Measurements from ENCODE around the gene MED12L.

DNA sequence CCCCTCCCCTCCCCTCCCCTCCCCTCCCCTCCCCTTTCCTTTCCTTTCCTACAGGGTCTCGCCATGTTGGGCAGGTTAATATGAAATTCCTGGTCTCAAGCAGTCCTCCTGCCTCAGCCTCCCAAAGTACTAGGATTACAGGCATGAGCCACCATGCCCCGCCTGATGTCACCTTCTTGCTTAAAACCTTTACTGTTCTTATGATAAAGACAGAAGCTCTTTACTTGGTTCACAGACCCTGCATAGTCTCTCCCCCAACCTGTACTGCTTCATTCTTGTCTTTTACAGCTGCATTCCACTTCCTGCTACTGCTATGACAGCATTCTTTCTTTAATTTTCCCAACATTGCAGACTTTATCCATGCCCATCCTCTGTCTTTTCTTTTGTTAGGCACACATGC lies 20.8 kb downstream of the MED12L start:
- TF ChIP-seq TAF1 (IDR thresholded peaks at IDR 0.05; ENCODE audit: low read depth) (no peak), EP300 (conservative IDR thresholded peaks at IDR 0.05; ENCODE audit: poor library complexity, severe bottlenecking) (no peak), EZH2 (IDR thresholded peaks at IDR 0.05; ENCODE audit: borderline replicate concordance, insufficient read depth, low read length, poor library complexity, severe bottlenecking) (no peak), RAD21 (conservative IDR thresholded peaks at IDR 0.05) (no peak)
- TF ChIP-seq, protein P1, sequence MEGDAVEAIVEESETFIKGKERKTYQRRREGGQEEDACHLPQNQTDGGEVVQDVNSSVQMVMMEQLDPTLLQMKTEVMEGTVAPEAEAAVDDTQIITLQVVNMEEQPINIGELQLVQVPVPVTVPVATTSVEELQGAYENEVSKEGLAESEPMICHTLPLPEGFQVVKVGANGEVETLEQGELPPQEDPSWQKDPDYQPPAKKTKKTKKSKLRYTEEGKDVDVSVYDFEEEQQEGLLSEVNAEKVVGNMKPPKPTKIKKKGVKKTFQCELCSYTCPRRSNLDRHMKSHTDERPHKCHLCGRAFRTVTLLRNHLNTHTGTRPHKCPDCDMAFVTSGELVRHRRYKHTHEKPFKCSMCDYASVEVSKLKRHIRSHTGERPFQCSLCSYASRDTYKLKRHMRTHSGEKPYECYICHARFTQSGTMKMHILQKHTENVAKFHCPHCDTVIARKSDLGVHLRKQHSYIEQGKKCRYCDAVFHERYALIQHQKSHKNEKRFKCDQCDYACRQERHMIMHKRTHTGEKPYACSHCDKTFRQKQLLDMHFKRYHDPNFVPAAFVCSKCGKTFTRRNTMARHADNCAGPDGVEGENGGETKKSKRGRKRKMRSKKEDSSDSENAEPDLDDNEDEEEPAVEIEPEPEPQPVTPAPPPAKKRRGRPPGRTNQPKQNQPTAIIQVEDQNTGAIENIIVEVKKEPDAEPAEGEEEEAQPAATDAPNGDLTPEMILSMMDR (IDR thresholded peaks at IDR 0.05; ENCODE audit: poor library complexity, severe bottlenecking), result no peak
- TF ChIP-seq, protein P2, sequence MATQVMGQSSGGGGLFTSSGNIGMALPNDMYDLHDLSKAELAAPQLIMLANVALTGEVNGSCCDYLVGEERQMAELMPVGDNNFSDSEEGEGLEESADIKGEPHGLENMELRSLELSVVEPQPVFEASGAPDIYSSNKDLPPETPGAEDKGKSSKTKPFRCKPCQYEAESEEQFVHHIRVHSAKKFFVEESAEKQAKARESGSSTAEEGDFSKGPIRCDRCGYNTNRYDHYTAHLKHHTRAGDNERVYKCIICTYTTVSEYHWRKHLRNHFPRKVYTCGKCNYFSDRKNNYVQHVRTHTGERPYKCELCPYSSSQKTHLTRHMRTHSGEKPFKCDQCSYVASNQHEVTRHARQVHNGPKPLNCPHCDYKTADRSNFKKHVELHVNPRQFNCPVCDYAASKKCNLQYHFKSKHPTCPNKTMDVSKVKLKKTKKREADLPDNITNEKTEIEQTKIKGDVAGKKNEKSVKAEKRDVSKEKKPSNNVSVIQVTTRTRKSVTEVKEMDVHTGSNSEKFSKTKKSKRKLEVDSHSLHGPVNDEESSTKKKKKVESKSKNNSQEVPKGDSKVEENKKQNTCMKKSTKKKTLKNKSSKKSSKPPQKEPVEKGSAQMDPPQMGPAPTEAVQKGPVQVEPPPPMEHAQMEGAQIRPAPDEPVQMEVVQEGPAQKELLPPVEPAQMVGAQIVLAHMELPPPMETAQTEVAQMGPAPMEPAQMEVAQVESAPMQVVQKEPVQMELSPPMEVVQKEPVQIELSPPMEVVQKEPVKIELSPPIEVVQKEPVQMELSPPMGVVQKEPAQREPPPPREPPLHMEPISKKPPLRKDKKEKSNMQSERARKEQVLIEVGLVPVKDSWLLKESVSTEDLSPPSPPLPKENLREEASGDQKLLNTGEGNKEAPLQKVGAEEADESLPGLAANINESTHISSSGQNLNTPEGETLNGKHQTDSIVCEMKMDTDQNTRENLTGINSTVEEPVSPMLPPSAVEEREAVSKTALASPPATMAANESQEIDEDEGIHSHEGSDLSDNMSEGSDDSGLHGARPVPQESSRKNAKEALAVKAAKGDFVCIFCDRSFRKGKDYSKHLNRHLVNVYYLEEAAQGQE (IDR thresholded peaks at IDR 0.05; ENCODE audit: borderline replicate concordance), result no peak
